ENCODE results near the gene CDC42BPA. TPM values are rescaled to one million over a fixed set of nuclear protein-coding genes. Genes with fewer than 3 reads are reported as not detected.

Gene CDC42BPA
- total RNA-seq, 4 donors from 2014 or later = 49.0 to 102 (median 54.2) TPM

DNA sequence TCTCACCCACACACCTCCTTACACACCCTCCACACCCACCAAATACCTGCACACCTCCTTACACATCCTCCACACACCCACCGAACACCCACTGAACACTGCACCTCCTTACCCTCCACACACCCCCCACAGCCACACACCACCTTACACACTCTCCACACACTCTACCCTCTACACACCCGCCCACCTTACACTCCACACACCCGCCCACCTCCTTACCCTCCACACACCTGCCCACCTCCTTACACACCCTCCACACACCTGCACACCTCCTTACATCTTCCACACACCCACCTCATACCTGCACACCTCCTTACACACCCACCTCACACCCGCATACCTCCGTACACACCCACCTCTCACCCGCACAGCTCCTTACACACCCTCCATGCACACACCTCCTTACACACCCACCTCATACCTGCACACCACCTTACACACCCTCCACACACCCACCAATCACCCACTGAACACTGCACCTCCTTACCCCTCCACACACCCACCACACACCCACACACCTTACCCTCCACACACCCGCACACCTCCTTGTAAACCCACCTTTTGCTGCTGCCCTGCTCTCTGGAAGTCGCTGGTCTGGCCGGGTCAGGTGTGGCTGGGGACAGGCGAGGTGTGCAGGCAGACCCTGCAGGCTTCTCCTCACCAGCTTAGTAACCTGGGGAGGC is 339.7 kb downstream of the CDC42BPA start:
- no peaks in the 10 kb centered on the region for H3K27me3 ChIP-seq
- no peak overlapping the region for H3K27ac ChIP-seq
- in situ Hi-C loops (cut with MboI; ENCODE audit: low pct_ligation_motif_present in 1 of 4, low pct_unique_long_range_greater_than_20kb in 1 of 4, low sequenced_read_pairs in 3 of 4) = loop anchor here in 1 of 4 donors (10.0 kb wide), 1 partner anchor 64 kb away; no protein-coding TSS in a partner anchor
- no peaks in the 10 kb centered on the region for H3K9me3 ChIP-seq
- TF ChIP-seq EP300 (IDR thresholded peaks at IDR 0.05; ENCODE audit: low read depth) = no peak
- no peak for TF ChIP-seq POLR2A (IDR thresholded peaks at IDR 0.05)
- TF ChIP-seq, protein P1, sequence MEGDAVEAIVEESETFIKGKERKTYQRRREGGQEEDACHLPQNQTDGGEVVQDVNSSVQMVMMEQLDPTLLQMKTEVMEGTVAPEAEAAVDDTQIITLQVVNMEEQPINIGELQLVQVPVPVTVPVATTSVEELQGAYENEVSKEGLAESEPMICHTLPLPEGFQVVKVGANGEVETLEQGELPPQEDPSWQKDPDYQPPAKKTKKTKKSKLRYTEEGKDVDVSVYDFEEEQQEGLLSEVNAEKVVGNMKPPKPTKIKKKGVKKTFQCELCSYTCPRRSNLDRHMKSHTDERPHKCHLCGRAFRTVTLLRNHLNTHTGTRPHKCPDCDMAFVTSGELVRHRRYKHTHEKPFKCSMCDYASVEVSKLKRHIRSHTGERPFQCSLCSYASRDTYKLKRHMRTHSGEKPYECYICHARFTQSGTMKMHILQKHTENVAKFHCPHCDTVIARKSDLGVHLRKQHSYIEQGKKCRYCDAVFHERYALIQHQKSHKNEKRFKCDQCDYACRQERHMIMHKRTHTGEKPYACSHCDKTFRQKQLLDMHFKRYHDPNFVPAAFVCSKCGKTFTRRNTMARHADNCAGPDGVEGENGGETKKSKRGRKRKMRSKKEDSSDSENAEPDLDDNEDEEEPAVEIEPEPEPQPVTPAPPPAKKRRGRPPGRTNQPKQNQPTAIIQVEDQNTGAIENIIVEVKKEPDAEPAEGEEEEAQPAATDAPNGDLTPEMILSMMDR (IDR thresholded peaks at IDR 0.05) = no peak
- no peak for TF ChIP-seq POLR2AphosphoS5 (IDR thresholded peaks at IDR 0.05)
- H3K4me1 ChIP-seq = peaks cover 13 to 21% (median 16%) of the 10 kb centered on the region in 4 donors
- no peak overlapping the region for H3K4me3 ChIP-seq
- intact Hi-C loops (cut with DNase I; ENCODE audit: low total_unique reads) = no loop called here
- no peak for DNase-seq
- no peaks in the 10 kb centered on the region for H3K36me3 ChIP-seq
- 93% methylated on average over 10 of the region's 10 CpGs; no CpG with 5 or more reads in 1 of the 2 donors for WGBS, 2 donors (ENCODE audit: low coverage in 1 of 2)

DNA sequence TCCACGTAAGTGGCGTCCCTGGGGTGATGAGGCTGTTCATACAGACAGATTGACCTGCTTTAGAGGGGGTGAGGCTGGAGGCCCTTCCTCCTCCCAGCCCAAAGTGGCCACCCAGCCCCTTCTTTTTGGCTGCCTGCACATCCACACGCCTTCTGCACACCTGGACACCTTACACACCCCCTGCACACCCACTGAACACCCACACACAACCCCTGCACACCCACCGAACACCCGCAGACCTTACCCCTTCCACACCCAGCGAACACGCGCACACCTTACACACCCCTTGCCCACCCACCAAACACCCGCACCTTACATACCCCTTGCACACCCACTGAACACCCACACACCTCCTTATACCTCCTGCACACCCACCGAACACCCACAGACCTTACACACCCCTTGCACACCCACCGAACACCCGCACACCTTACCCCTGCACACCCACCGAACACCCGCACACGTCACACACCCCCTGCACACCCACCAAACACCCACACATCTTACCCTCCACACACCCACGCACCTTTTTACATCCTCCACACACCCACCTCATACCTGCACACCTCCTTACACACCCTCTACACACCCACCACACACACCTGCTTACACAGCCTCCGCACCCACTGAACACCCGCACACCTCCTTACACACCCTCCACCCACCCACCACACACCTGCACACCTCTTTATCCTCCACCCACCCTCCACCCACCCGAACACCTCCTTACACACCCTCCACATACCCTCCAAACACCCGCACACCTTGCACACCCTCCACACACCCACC is 340.5 kb downstream of the CDC42BPA start:
- 93 to 96% methylated on average over 14 to 19 of the region's 20 CpGs for WGBS, 2 donors (ENCODE audit: low coverage in 1 of 2)
- Histone ChIP-seq H3K4me3 (no peak overlapping the region), H3K4me1 (peaks cover 17 to 28% (median 23%) of the 10 kb centered on the region in 4 donors), H3K9me3 (no peaks in the 10 kb centered on the region), H3K36me3 (no peaks in the 10 kb centered on the region), H3K27me3 (no peaks in the 10 kb centered on the region), H3K27ac (no peak overlapping the region)
- DNase-seq = no peak
- in situ Hi-C loops (cut with MboI; ENCODE audit: low pct_ligation_motif_present in 1 of 4, low pct_unique_long_range_greater_than_20kb in 1 of 4, low sequenced_read_pairs in 3 of 4) (loop anchor here in 1 of 4 donors (10.0 kb wide), 1 partner anchor 63 kb away; no protein-coding TSS in a partner anchor), intact Hi-C loops (cut with DNase I; ENCODE audit: low total_unique reads) (no loop called here)
- TF ChIP-seq POLR2A (IDR thresholded peaks at IDR 0.05) (no peak), POLR2AphosphoS5 (IDR thresholded peaks at IDR 0.05) (no peak), EP300 (IDR thresholded peaks at IDR 0.05; ENCODE audit: low read depth) (no peak)
- TF ChIP-seq, protein P1 (IDR thresholded peaks at IDR 0.05) = no peak

DNA sequence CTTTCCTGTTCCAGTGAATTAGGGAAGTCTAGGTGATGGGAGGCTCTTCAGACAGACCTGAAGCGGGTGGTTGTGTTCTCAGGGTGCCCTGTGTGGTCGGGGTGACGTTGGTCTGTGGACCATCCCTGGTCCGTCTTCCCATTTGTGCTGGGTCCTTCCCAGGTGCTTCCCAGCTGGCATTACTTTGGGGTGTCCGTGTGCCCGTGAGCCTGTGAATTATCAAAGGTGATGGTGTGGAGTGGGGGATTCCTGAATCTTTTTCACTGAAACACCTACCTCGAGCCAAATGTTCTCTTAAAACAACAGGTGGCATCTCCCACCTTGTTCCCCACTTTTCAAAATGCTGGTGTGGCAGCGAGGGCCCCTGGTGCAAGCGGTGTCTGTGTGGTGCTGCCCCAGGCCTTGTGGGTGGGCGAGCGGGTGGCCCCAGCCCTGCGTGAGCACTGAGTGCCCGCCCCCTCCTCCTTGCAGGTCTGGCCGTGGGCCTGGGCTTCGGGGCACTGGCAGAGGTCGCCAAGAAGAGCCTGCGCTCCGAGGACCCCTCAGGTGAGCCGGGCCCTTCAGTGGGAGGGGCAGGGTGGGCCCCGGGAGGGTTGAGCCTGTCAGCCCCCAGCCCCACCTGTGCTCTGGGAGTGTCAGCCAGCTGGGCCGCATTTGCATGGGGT is 341.2 kb downstream of the CDC42BPA start:
- intact Hi-C loops (cut with DNase I; ENCODE audit: low total_unique reads) (no loop called here), in situ Hi-C loops (cut with MboI; ENCODE audit: low pct_ligation_motif_present in 1 of 4, low pct_unique_long_range_greater_than_20kb in 1 of 4, low sequenced_read_pairs in 3 of 4) (loop anchor here in 1 of 4 donors (10.0 kb wide), 1 partner anchor 62 kb away; no protein-coding TSS in a partner anchor)
- TF ChIP-seq, protein P1 (IDR thresholded peaks at IDR 0.05) = no peak
- TF ChIP-seq POLR2A (IDR thresholded peaks at IDR 0.05) = no peak
- TF ChIP-seq EP300 (IDR thresholded peaks at IDR 0.05; ENCODE audit: low read depth) = no peak
- no peak for TF ChIP-seq POLR2AphosphoS5 (IDR thresholded peaks at IDR 0.05)
- Histone ChIP-seq H3K9me3 (no peaks in the 10 kb centered on the region), H3K27ac (peak overlapping the region in 1 of 4 donors; percentile 17), H3K4me3 (no peak overlapping the region), H3K27me3 (no peaks in the 10 kb centered on the region), H3K4me1 (peaks cover 18 to 29% (median 24%) of the 10 kb centered on the region in 4 donors), H3K36me3 (peaks cover 0 to under 1% (median 0%) of the 10 kb centered on the region in 4 donors)
- WGBS, 2 donors (ENCODE audit: low coverage in 1 of 2) = 94% methylated on average over 20 of the region's 21 CpGs; no CpG with 5 or more reads in 1 of the 2 donors
- DNase-seq = no peak
